ENCODE results near the gene VGLL4.

- TF ChIP-seq CTCF (IDR thresholded peaks at IDR 0.05) (no peak), EZH2 (IDR thresholded peaks at IDR 0.05; ENCODE audit: borderline replicate concordance, insufficient read depth, low read depth, low read length, poor library complexity, severe bottlenecking) (no peak)
Observed at GRCh38 chr3:11618904-11619303, 24.8 kb downstream of the VGLL4 start.

All from B cell (primary cell).